Neural crest cell (in vitro differentiated cells): ENCODE results near the gene SNX6. TPM values are rescaled to one million over a fixed set of nuclear protein-coding genes. Genes with fewer than 3 reads are reported as not detected.
A peak's percentile ranks its signal among the peaks of the same experiment; 100 is the strongest.

Source experiments
- DNase-seq: peaks from one replicate; pipeline ENCODE4 v3.0.0; 2021; ENCODE audit warnings: low read depth, mixed read lengths, low spot score
- H3K27ac Mint-ChIP-seq: one replicate; pipeline ENCODE4 v1.8.0; 2021; ENCODE audit warnings: mild to moderate bottlenecking, mixed read lengths; ENCODE audit not compliant: unreplicated experiment
- H3K27me3 Mint-ChIP-seq: 2 replicates; pipeline ENCODE4 v1.8.0; 2021; ENCODE audit warnings: low read depth, mild to moderate bottlenecking, mixed read lengths
- H3K36me3 Mint-ChIP-seq: 2 replicates; pipeline ENCODE4 v1.8.0; 2021; ENCODE audit warnings: low read depth, mild to moderate bottlenecking, mixed read lengths
- H3K4me1 Mint-ChIP-seq: 2 replicates; pipeline ENCODE4 v1.8.0; 2021; ENCODE audit warnings: mixed read lengths
- H3K4me3 Mint-ChIP-seq: one replicate; pipeline ENCODE4 v1.8.0; 2021; ENCODE audit warnings: mild to moderate bottlenecking, mixed read lengths
- H3K9me3 Mint-ChIP-seq: 2 replicates; pipeline ENCODE4 v1.8.0; 2021; ENCODE audit warnings: mixed read lengths
- total RNA-seq: library from RNA; stranded (reverse); gene quantifications from 2 replicates; pipeline ENCODE4 v1.2.1, GENCODE V29; 2021
- TF ChIP-seq, protein P1 (sequence below): fragments of 200-600 bp; sonication (generic); conservative IDR thresholded peaks from 2 replicates; pipeline ENCODE4 v1.5.0; 2021; ENCODE audit warnings: antibody characterized with exemption, mild to moderate bottlenecking

The SNX6 gene
- total RNA-seq, 1 donor from 2014 or later: 71.1 TPM

DNA sequence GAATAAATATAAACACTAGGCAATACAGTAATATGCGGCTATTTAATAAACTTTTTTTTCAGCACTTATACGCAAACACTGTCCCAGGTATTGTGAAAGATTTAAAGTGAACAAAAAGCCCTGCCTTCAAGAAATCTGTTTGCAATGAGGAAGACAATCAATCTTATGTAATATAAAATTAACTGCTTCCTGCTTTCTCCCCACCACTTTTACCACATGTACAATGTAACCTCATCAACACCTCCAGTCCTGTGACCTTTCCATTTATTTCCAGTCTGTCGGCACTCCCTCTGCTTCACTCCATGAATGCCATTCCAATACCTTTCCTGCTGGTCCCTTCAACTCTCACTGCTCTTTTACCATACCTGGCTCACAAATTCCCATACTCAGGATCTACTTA lies 10.5 kb downstream of the SNX6 start:
- Mint-ChIP-seq H3K27me3 (no peaks in the 10 kb centered on the region), H3K4me3 (no peak overlapping the region), H3K9me3 (no peaks in the 10 kb centered on the region), H3K27ac (peak overlapping the region; percentile 37), H3K36me3 (peaks cover 12% of the 10 kb centered on the region), H3K4me1 (no peaks in the 10 kb centered on the region)
- TF ChIP-seq, protein P1, sequence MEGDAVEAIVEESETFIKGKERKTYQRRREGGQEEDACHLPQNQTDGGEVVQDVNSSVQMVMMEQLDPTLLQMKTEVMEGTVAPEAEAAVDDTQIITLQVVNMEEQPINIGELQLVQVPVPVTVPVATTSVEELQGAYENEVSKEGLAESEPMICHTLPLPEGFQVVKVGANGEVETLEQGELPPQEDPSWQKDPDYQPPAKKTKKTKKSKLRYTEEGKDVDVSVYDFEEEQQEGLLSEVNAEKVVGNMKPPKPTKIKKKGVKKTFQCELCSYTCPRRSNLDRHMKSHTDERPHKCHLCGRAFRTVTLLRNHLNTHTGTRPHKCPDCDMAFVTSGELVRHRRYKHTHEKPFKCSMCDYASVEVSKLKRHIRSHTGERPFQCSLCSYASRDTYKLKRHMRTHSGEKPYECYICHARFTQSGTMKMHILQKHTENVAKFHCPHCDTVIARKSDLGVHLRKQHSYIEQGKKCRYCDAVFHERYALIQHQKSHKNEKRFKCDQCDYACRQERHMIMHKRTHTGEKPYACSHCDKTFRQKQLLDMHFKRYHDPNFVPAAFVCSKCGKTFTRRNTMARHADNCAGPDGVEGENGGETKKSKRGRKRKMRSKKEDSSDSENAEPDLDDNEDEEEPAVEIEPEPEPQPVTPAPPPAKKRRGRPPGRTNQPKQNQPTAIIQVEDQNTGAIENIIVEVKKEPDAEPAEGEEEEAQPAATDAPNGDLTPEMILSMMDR: no peak
- DNase-seq: no peak

- H3K4me1 Mint-ChIP-seq: no peaks in the 10 kb centered on the region
- no peaks in the 10 kb centered on the region for H3K27me3 Mint-ChIP-seq
- no peaks in the 10 kb centered on the region for H3K9me3 Mint-ChIP-seq
- peaks cover 9% of the 10 kb centered on the region for H3K36me3 Mint-ChIP-seq
- DNase-seq: no peak
- no peak overlapping the region for H3K4me3 Mint-ChIP-seq
- H3K27ac Mint-ChIP-seq: no peak overlapping the region
- TF ChIP-seq, protein P1: no peak
Observed at GRCh38 chr14:34616360-34616759, 13.6 kb downstream of the SNX6 start.

DNA sequence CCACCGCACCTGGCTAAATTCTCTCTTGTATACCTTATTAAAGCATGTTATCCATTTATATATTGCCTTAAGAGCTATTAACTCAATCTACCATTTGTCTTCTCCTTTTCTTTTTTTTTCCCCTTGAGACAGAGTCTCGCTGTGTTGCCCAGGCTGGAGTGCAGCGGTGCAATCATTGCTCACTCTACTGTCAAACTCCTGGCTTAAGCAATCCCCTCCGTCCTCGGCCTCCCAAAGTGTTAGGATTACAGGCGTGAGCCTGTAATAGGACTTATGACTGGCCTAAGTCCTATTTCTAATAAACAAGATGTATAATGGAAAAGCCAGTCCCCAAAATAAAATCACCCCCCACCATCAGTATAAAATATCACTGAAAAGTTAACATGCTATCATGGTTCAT lies 14.4 kb downstream of the SNX6 start:
- no peaks in the 10 kb centered on the region for H3K9me3 Mint-ChIP-seq
- TF ChIP-seq, protein P1: no peak
- no peaks in the 10 kb centered on the region for H3K27me3 Mint-ChIP-seq
- H3K36me3 Mint-ChIP-seq: peaks cover 6% of the 10 kb centered on the region
- no peak for DNase-seq
- H3K27ac Mint-ChIP-seq: no peak overlapping the region
- H3K4me1 Mint-ChIP-seq: no peaks in the 10 kb centered on the region
- H3K4me3 Mint-ChIP-seq: no peak overlapping the region

DNA sequence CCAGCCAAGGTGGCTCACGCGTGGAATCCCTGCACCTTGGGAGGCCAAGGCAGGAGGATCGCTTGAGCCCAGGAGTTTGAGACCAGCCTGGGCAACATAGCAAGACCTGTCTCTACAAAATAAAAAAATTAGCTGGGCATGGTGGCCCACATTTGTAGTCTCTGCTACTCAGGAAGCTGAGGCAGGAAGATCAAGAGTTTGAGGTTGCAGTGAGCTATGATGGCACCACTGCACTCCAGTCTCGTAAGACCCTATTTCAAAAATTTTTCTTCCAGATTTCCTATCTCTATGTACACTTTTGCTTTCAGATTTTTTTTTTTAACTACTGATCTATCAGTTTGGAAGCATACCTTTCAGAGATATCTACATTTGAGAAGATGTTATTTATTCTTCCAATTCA lies 15.3 kb downstream of the SNX6 start:
- H3K27me3 Mint-ChIP-seq: no peaks in the 10 kb centered on the region
- H3K4me1 Mint-ChIP-seq: no peaks in the 10 kb centered on the region
- H3K9me3 Mint-ChIP-seq: no peaks in the 10 kb centered on the region
- TF ChIP-seq, protein P1: no peak
- H3K4me3 Mint-ChIP-seq: no peak overlapping the region
- DNase-seq: no peak
- peaks cover 6% of the 10 kb centered on the region for H3K36me3 Mint-ChIP-seq
- H3K27ac Mint-ChIP-seq: no peak overlapping the region

DNA sequence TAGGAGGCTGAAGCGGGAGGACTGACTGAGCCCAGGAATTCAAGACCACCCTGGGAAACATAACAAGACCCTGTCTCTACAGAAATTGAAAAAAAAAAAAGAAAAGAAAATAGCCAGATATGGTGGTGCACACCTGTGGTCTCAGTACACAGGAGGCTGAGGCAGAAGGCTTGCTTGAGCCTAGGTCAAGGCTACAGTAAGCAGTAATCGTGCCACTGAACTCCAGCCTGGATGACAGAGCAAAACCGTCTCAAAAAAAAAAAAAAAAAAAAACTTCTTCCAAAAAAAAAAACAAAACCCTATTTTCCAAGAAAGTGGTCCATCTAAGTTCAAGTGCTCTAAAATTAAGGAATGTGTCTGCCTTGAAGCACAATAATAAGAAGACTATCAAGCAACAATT lies 19.8 kb downstream of the SNX6 start:
- Mint-ChIP-seq H3K27me3 (no peaks in the 10 kb centered on the region), H3K27ac (no peak overlapping the region), H3K4me3 (no peak overlapping the region), H3K4me1 (no peaks in the 10 kb centered on the region), H3K9me3 (no peaks in the 10 kb centered on the region), H3K36me3 (peaks cover 3% of the 10 kb centered on the region)
- TF ChIP-seq, protein P1: no peak
- no peak for DNase-seq

- Mint-ChIP-seq H3K4me1 (no peaks in the 10 kb centered on the region), H3K4me3 (no peak overlapping the region), H3K9me3 (no peaks in the 10 kb centered on the region), H3K27ac (no peak overlapping the region), H3K27me3 (no peaks in the 10 kb centered on the region), H3K36me3 (peaks cover 5% of the 10 kb centered on the region)
- DNase-seq: no peak
- TF ChIP-seq, protein P1: no peak
Observed at GRCh38 chr14:34605461-34605860, 24.5 kb downstream of the SNX6 start.
